Activated CD8-positive, alpha-beta memory T cell treated with anti-CD3 and anti-CD28 coated beads, Interleukin-2, amount 10 ng/mL, durations not matched to agents 7 days and 5 days (primary cell): ENCODE measurements around the gene MRTFA. TPM values are rescaled to one million over a fixed set of nuclear protein-coding genes. Genes with fewer than 3 reads are reported as not detected.
"Not testable (repeated sequence)": the region's sequence is repeated elsewhere in the genome, so short reads cannot be mapped to it uniquely, and the experiment has no call there.

Experiments used
- ATAC-seq: fragments of 150-1000 bp; cut with Tn5 transposase; one replicate; pipeline ENCODE4 v1.10.0; 2021; ENCODE audit warnings: moderate library complexity
- CTCF ChIA-PET: fragments of 350-600 bp; sonication (Branson Sonifier 250); formaldehyde crosslinking; loops from one replicate; lab custom pipeline; 2021; ENCODE audit warnings: antibody characterized with exemption; lab: Charles Lee
- DNase-seq: peaks from one replicate; pipeline ENCODE4 v3.0.0-alpha.2; 2020
- H3K27ac Mint-ChIP-seq: one replicate; pipeline ENCODE4 v1.8.0; 2021; ENCODE audit warnings: mild to moderate bottlenecking, mixed read lengths
- H3K27me3 Mint-ChIP-seq: one replicate; pipeline ENCODE4 v1.8.0; 2021; ENCODE audit warnings: mixed read lengths
- H3K36me3 Mint-ChIP-seq: one replicate; pipeline ENCODE4 v1.8.0; 2021; ENCODE audit warnings: mild to moderate bottlenecking, mixed read lengths
- H3K4me1 Mint-ChIP-seq: one replicate; pipeline ENCODE4 v1.8.0; 2021; ENCODE audit warnings: mixed read lengths
- H3K4me3 Mint-ChIP-seq: one replicate; pipeline ENCODE4 v1.8.0; 2021; ENCODE audit warnings: mild to moderate bottlenecking, moderate library complexity, mixed read lengths
- H3K9me3 Mint-ChIP-seq: one replicate; pipeline ENCODE4 v1.8.0; 2022; ENCODE audit warnings: low read depth, mixed read lengths
- total RNA-seq, 2 experiments: library from RNA; stranded (reverse); gene quantifications; one replicate each; pipeline ENCODE4 v1.2.3, GENCODE V29; 2021

Gene MRTFA
- total RNA-seq, 2 experiments from 2014 or later = 59.4 to 74.0 TPM

DNA sequence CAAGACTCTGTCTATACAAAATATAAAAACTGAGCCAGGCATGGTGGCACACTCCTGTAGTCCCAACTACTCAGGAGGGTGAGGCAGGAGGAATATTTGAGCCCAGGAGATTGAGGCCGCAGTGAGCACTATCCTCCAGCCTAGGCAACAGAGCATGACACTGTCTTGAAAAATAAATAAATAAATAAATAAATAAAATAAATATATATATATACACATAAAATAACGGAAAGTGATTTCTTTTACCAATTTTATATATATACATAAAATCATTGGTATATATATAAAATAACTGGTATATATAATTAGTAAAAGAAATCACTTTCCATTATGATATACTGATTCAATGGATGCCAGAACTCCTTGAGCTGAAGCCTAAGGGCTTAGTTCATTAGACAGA lies 91.8 kb downstream of the MRTFA start:
- no peaks in the 10 kb centered on the region for H3K9me3 Mint-ChIP-seq
- DNase-seq = no peak
- H3K27me3 Mint-ChIP-seq = no peaks in the 10 kb centered on the region
- no peak overlapping the region for H3K27ac Mint-ChIP-seq
- no peak for ATAC-seq
- H3K4me1 Mint-ChIP-seq = peaks cover 12% of the 10 kb centered on the region
- H3K36me3 Mint-ChIP-seq = peaks cover 17% of the 10 kb centered on the region
- no peak overlapping the region for H3K4me3 Mint-ChIP-seq
- CTCF ChIA-PET = interaction anchor here (0.8 kb wide), 1 partner anchor 79 kb away, joined by 3 read pairs; no protein-coding TSS in a partner anchor

- no peaks in the 10 kb centered on the region for H3K27me3 Mint-ChIP-seq
- CTCF ChIA-PET = interaction anchor here (0.6 to 1.5 kb wide), 3 partner anchors 9 to 103 kb away, joined by 3 to 4 read pairs (median 3); no protein-coding TSS in a partner anchor
- H3K36me3 Mint-ChIP-seq = peaks cover 14% of the 10 kb centered on the region
- ATAC-seq = no peak
- H3K27ac Mint-ChIP-seq = no peak overlapping the region
- no peak overlapping the region for H3K4me3 Mint-ChIP-seq
- H3K9me3 Mint-ChIP-seq = no peaks in the 10 kb centered on the region
- H3K4me1 Mint-ChIP-seq = peaks cover 12% of the 10 kb centered on the region
- DNase-seq = no peak
These were observed 93.5 kb downstream of the MRTFA start for GRCh38 chr22:40542821-40543540.

DNA sequence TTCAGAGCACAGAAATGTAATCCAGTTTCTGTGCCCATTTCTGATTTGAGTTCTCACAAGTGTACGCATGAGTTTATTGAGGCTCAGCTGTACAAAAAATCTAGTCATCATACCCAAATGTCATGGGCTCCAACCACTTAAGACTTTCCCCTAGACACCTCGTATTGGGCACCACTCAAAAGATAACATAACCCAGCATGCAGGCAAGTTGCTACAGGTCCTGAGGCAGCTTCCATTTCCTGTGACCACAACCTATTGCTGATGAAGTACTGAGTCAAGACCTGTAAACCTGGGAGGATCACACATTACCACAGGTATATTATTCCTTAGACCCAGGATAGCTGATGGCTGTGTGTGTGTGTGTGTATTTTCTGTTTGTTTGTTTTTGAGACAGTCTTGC lies 95.2 kb downstream of the MRTFA start:
- DNase-seq (peak; percentile 50), ATAC-seq (peak; percentile 69)
- CTCF ChIA-PET = interaction anchor here (0.6 to 1.5 kb wide), 2 partner anchors 103 to 373 kb away, joined by 4 read pairs; no protein-coding TSS in a partner anchor
- H3K27ac Mint-ChIP-seq = no peak overlapping the region
- H3K27me3 Mint-ChIP-seq = no peaks in the 10 kb centered on the region
- no peaks in the 10 kb centered on the region for H3K9me3 Mint-ChIP-seq
- H3K4me1 Mint-ChIP-seq = peaks cover 12% of the 10 kb centered on the region
- H3K36me3 Mint-ChIP-seq = peaks cover 6% of the 10 kb centered on the region
- H3K4me3 Mint-ChIP-seq = no peak overlapping the region

DNA sequence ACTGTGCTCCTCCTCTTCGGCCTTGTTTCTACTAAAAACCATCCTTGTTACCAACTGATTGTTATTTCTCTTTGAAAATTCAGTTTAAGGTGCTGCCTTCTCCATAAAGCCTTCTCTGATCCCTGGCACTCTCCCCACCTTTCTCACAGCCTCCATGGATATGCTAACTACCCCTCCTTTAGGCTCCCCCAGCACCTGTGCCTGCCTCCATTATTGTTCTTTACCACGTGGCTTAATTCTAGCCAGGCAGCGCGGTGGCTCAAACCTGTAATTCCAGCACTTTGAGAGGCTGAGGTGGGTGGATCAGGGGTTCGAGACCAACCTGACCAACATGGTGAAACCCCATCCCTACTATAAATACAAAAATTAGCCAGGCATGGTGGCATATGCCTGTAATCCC lies 96.3 kb downstream of the MRTFA start:
- Mint-ChIP-seq H3K4me3 (no peak overlapping the region), H3K27ac (no peak overlapping the region), H3K9me3 (peaks cover 2% of the 10 kb centered on the region), H3K27me3 (no peaks in the 10 kb centered on the region), H3K36me3 (peaks cover 4% of the 10 kb centered on the region), H3K4me1 (peaks cover 17% of the 10 kb centered on the region)
- DNase-seq (no peak), ATAC-seq (no peak)
- CTCF ChIA-PET = interaction anchor here (0.7 kb wide), 1 partner anchor 848 kb away, joined by 3 read pairs; no protein-coding TSS in a partner anchor

DNA sequence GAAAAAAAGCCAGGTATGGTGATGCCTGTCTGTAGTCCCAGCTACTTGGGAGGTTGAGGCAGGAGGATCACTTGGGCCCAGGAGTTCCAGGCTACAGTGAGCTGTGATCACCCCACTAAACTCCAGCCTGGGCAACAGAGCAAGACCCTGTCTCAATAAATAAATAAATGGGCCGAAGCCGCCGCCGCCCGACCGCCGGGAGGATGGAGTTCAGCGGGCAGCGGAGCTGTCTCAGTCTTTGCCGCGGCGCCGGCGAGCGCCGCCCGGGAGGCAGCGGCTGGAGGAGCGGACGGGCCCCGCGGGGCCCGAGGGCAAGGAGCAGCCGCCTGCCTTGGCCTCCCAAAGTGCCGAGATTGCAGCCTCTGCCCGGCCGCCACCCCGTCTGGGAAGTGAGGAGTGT lies 100.4 kb downstream of the MRTFA start:
- CTCF ChIA-PET = interaction anchor here (8.1 kb wide), 1 partner anchor 113 kb away, joined by 82 read pairs; no protein-coding TSS in a partner anchor
- not testable (repeated sequence) for DNase-seq, H3K27ac Mint-ChIP-seq, ATAC-seq, H3K36me3 Mint-ChIP-seq, H3K27me3 Mint-ChIP-seq, H3K9me3 Mint-ChIP-seq, H3K4me3 Mint-ChIP-seq
- peaks cover 48% of the 10 kb centered on the region for H3K4me1 Mint-ChIP-seq

DNA sequence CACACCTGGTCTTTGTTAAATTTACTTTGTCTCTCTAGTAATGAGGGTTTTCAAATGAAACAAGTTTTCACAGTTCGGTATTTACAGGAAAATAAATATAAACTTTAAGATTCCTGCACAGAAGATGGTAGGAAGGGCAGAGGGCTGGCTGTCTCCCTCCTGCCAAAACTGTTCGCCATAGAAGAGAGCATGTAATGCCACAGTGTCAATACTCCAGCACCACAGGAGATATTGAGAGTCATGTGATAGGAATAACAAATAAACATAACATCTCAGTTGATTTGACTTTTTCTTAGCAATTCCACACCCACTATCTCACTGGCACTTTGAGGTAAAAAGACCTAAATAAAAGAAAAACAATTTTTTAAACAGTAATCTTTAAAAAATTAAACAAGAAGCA lies 100.9 kb downstream of the MRTFA start:
- CTCF ChIA-PET = interaction anchor here (1.0 to 8.1 kb wide), 4 partner anchors 11 to 113 kb away, joined by 3 to 82 read pairs (median 14); no protein-coding TSS in a partner anchor
- no peak for ATAC-seq
- H3K9me3 Mint-ChIP-seq = peaks cover 2% of the 10 kb centered on the region
- peak overlapping the region; percentile 91 for H3K27ac Mint-ChIP-seq
- peaks cover 49% of the 10 kb centered on the region for H3K4me1 Mint-ChIP-seq
- DNase-seq = no peak
- H3K36me3 Mint-ChIP-seq = peaks cover 7% of the 10 kb centered on the region
- no peaks in the 10 kb centered on the region for H3K27me3 Mint-ChIP-seq
- no peak overlapping the region for H3K4me3 Mint-ChIP-seq

GRCh38 chr22:40535189-40535512 lies 101.4 kb downstream of the MRTFA start:
- Mint-ChIP-seq H3K27ac (peak overlapping the region; percentile 91), H3K4me1 (peaks cover 52% of the 10 kb centered on the region), H3K4me3 (no peak overlapping the region), H3K27me3 (no peaks in the 10 kb centered on the region), H3K36me3 (peaks cover 8% of the 10 kb centered on the region), H3K9me3 (peaks cover 2% of the 10 kb centered on the region)
- CTCF ChIA-PET = interaction anchor here (1.0 to 8.1 kb wide), 6 partner anchors 10 to 114 kb away, joined by 3 to 82 read pairs (median 6); no protein-coding TSS in a partner anchor
- DNase-seq (no peak), ATAC-seq (no peak)

DNA sequence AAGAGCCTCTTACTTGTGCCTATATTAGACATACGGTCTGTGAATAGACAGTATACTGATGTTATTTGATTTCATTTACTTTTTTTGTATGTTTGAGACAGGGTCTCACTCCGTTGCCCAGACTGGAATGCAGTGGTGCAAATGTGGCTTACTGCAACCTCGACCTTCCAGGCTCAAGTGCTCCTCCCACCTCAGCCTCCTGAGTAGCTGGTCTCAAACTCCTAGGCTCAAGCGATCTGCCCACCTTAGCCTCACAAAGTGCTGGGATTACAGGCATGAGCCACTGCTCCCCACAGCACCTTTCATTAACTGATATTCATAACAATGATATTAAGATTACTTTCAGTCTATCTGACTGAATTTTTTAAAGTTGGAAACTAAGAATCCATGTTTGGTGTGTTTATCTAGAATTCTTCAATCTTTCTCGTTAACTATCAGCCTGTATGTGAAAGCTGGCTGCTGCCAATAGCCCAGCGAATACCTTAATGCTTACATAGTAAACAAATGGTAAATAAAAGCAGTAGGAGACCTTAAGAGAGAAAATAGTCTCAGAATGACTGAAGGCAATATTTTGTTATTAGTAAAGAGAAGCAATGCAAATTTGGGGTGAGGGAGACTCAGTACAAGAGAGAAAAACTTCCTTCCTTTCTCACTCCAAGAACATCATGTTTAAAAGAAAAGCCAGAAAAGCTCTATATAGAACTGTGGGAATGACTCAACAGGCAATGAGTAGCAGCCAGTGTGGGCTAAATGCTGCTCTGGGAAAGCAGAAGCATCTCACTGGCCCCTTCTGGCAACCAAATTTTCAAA lies 101.9 kb downstream of the MRTFA start:
- ATAC-seq = peak; percentile 24
- Mint-ChIP-seq H3K36me3 (peaks cover 8% of the 10 kb centered on the region), H3K27me3 (no peaks in the 10 kb centered on the region), H3K27ac (peak overlapping the region; percentile 91), H3K4me1 (peaks cover 58% of the 10 kb centered on the region), H3K4me3 (peak overlapping the region; percentile 79), H3K9me3 (peaks cover 2% of the 10 kb centered on the region)
- no peak for DNase-seq
- CTCF ChIA-PET = interaction anchor here (0.8 to 8.1 kb wide), 11 partner anchors 8 to 226 kb away, joined by 3 to 82 read pairs (median 4); partner anchors contain the start of gene MRTFA

- peak overlapping the region; percentile 79 for H3K4me3 Mint-ChIP-seq
- DNase-seq (peak; percentile 81), ATAC-seq (peak; percentile 89)
- peaks cover 2% of the 10 kb centered on the region for H3K9me3 Mint-ChIP-seq
- H3K36me3 Mint-ChIP-seq = peaks cover 8% of the 10 kb centered on the region
- peak overlapping the region; percentile 91 for H3K27ac Mint-ChIP-seq
- H3K4me1 Mint-ChIP-seq = peaks cover 60% of the 10 kb centered on the region
- CTCF ChIA-PET = interaction anchor here (0.8 to 8.1 kb wide), 12 partner anchors 8 to 626 kb away, joined by 3 to 82 read pairs (median 4); partner anchors contain the start of gene MRTFA
- H3K27me3 Mint-ChIP-seq = no peaks in the 10 kb centered on the region
These were observed 102.7 kb downstream of the MRTFA start for GRCh38 chr22:40533712-40534378.

GRCh38 chr22:40531951-40532900 lies 104.3 kb downstream of the MRTFA start:
- CTCF ChIA-PET = interaction anchor here (0.8 to 8.1 kb wide), 8 partner anchors 8 to 367 kb away, joined by 3 to 82 read pairs (median 4); partner anchors contain the start of gene MRTFA
- ATAC-seq (peak; percentile 50), DNase-seq (no peak)
- Mint-ChIP-seq H3K27me3 (no peaks in the 10 kb centered on the region), H3K9me3 (peaks cover 2% of the 10 kb centered on the region), H3K36me3 (peaks cover 11% of the 10 kb centered on the region), H3K4me1 (peaks cover 64% of the 10 kb centered on the region), H3K4me3 (peak overlapping the region; percentile 79), H3K27ac (peak overlapping the region; percentile 91)

- H3K27me3 Mint-ChIP-seq, H3K4me3 Mint-ChIP-seq, H3K36me3 Mint-ChIP-seq, H3K9me3 Mint-ChIP-seq, H3K27ac Mint-ChIP-seq, DNase-seq, ATAC-seq: not testable (repeated sequence)
- H3K4me1 Mint-ChIP-seq = peaks cover 66% of the 10 kb centered on the region
- CTCF ChIA-PET = interaction anchor here (0.8 to 8.1 kb wide), 8 partner anchors 8 to 369 kb away, joined by 3 to 82 read pairs (median 4); no protein-coding TSS in a partner anchor
These were observed 106.1 kb downstream of the MRTFA start for GRCh38 chr22:40530391-40530790.

GRCh38 chr22:40529821-40530220 lies 106.7 kb downstream of the MRTFA start:
- peaks cover 6% of the 10 kb centered on the region for H3K36me3 Mint-ChIP-seq

More at GRCh38 chr22:40529821-40530220, 106.7 kb downstream of the MRTFA start:
- H3K4me3 Mint-ChIP-seq = no peak overlapping the region
- peaks cover 62% of the 10 kb centered on the region for H3K4me1 Mint-ChIP-seq
- no peaks in the 10 kb centered on the region for H3K27me3 Mint-ChIP-seq
- CTCF ChIA-PET = interaction anchor here (0.8 to 8.1 kb wide), 6 partner anchors 9 to 370 kb away, joined by 3 to 82 read pairs (median 4); no protein-coding TSS in a partner anchor
- no peak for DNase-seq
- H3K27ac Mint-ChIP-seq = no peak overlapping the region
- ATAC-seq = no peak
- H3K9me3 Mint-ChIP-seq = no peaks in the 10 kb centered on the region
